IMR-90 (cell line): ENCODE data around the gene DCAF16. TPM values are rescaled to one million over a fixed set of nuclear protein-coding genes. Genes with fewer than 3 reads are reported as not detected.

ENCODE experiments used
- ATAC-seq: fragments of 200-7000 bp; cut with Tn5 transposase; 2 replicates; pipeline ENCODE4 v1.9.1; 2020; ENCODE audit warnings: low read depth, mild to moderate bottlenecking, moderate library complexity
- BruUV-seq: library from RNA; stranded (reverse); fragments of 400-500 nt; replicated peaks from 2 replicates; lab custom pipeline; 2021; lab: Mats Ljungman, UMichigan
- CTCF ChIA-PET: fragments of 300-600 bp; formaldehyde crosslinking; extraction: SDS; loops from one replicate; lab custom pipeline; 2021; ENCODE audit warnings: antibody characterized with exemption; lab: Yijun Ruan, JAX
- POLR2A ChIA-PET: fragments of 300-600 bp; sonication (Branson Sonifier 250); formaldehyde crosslinking; loops from one replicate; lab custom pipeline; 2022; ENCODE audit warnings: antibody characterized with exemption; ENCODE audit not compliant: unreplicated experiment; lab: Charles Lee
- DNase-seq: peaks from one replicate; pipeline ENCODE4 v3.0.0; 2013
- H2AFZ ChIP-seq: replicated peaks from 2 replicates; pipeline ENCODE3; 2013; ENCODE audit warnings: low read length, mild to moderate bottlenecking; ENCODE audit not compliant: poor library complexity
- H2AK5ac ChIP-seq: 2 replicates; pipeline ENCODE4 v1.6.1; 2013; ENCODE audit warnings: low read depth, low read length, inconsistent platforms
- H2AK9ac ChIP-seq: replicated peaks from 2 replicates; pipeline ENCODE3; 2013; ENCODE audit warnings: mild to moderate bottlenecking, low read depth, low read length, moderate library complexity; ENCODE audit not compliant: poor library complexity
- H2BK120ac ChIP-seq: 2 replicates; pipeline ENCODE4 v1.6.1; 2013; ENCODE audit warnings: low read depth, low read length, inconsistent platforms
- H2BK15ac ChIP-seq: 3 replicates; pipeline ENCODE4 v1.6.1; 2013; ENCODE audit warnings: low read depth, low read length, inconsistent platforms
- H2BK20ac ChIP-seq: 2 replicates; pipeline ENCODE4 v1.6.1; 2013; ENCODE audit warnings: low read depth, mild to moderate bottlenecking, inconsistent platforms, low read length, moderate library complexity
- H2BK5ac ChIP-seq: 2 replicates; pipeline ENCODE4 v1.6.1; 2013; ENCODE audit warnings: mild to moderate bottlenecking, low read depth, low read length, inconsistent platforms; ENCODE audit not compliant: poor library complexity, severe bottlenecking
- H3K14ac ChIP-seq: replicated peaks from 2 replicates; pipeline ENCODE4 v1.6.1; 2013; ENCODE audit warnings: low read depth, low read length, inconsistent platforms
- H3K18ac ChIP-seq: 2 replicates; pipeline ENCODE4 v1.6.1; 2013; ENCODE audit warnings: low read depth, low read length, control low read depth
- H3K23ac ChIP-seq: 2 replicates; pipeline ENCODE4 v1.6.1; 2013; ENCODE audit warnings: low read depth, low read length, inconsistent platforms
- H3K27ac ChIP-seq: 2 replicates; pipeline ENCODE4 v1.5.1; 2013; ENCODE audit warnings: mild to moderate bottlenecking, control low read depth, low read length; ENCODE audit not compliant: insufficient read depth
- H3K27me3 ChIP-seq: 2 replicates; pipeline ENCODE4 v1.6.1; 2013; ENCODE audit warnings: low read length; ENCODE audit not compliant: control insufficient read depth, insufficient read depth
- H3K36me3 ChIP-seq: 2 replicates; pipeline ENCODE4 v1.6.1; 2013; ENCODE audit warnings: low read length, mixed read lengths; ENCODE audit not compliant: control insufficient read depth, insufficient read depth
- H3K4ac ChIP-seq: 2 replicates; pipeline ENCODE4 v1.6.1; 2013; ENCODE audit warnings: low read depth, low read length, inconsistent platforms
- H3K4me1 ChIP-seq: 2 replicates; pipeline ENCODE4 v1.6.1; 2013; ENCODE audit warnings: low read length, mixed read lengths; ENCODE audit not compliant: control insufficient read depth, insufficient read depth
- H3K4me2 ChIP-seq: 2 replicates; pipeline ENCODE4 v1.6.1; 2013; ENCODE audit warnings: low read depth, mild to moderate bottlenecking, control low read depth, low read length, moderate library complexity
- H3K4me3 ChIP-seq: 2 replicates; pipeline ENCODE4 v1.5.1; 2013; ENCODE audit warnings: low read depth, mild to moderate bottlenecking, control low read depth, low read length, moderate library complexity; ENCODE audit not compliant: insufficient read depth
- H3K56ac ChIP-seq: 2 replicates; pipeline ENCODE4 v1.6.1; 2013; ENCODE audit warnings: low read length, inconsistent platforms; ENCODE audit not compliant: insufficient read depth; ENCODE audit errors: extremely low read depth
- H3K79me1 ChIP-seq, 2 experiments: 2 replicates each; pipeline ENCODE4 v1.6.1; 2013; ENCODE audit warnings: low read length in 2 of 2, inconsistent platforms in 1 of 2, low read depth in 1 of 2
- H3K9ac ChIP-seq: 2 replicates; pipeline ENCODE4 v1.6.1; 2013; ENCODE audit warnings: low read depth, low read length, control low read depth
- H3K9me1 ChIP-seq: 2 replicates; pipeline ENCODE4 v1.6.1; 2013; ENCODE audit warnings: low read length, inconsistent platforms; ENCODE audit not compliant: insufficient read depth
- H3K9me3 ChIP-seq: 2 replicates; pipeline ENCODE4 v1.6.1; 2013; ENCODE audit warnings: low read length; ENCODE audit not compliant: control insufficient read depth, insufficient read depth
- H4K20me1 ChIP-seq: 2 replicates; pipeline ENCODE4 v1.6.1; 2013; ENCODE audit warnings: low read length, inconsistent platforms; ENCODE audit not compliant: insufficient read depth
- H4K5ac ChIP-seq: 2 replicates; pipeline ENCODE4 v1.6.1; 2013; ENCODE audit warnings: mild to moderate bottlenecking, low read depth, low read length, control low read depth
- H4K8ac ChIP-seq, 2 experiments: 2 replicates each; pipeline ENCODE4 v1.6.1; 2013; ENCODE audit warnings: low read depth in 2 of 2, low read length in 2 of 2, control low read depth in 1 of 2, inconsistent platforms in 1 of 2
- H4K91ac ChIP-seq: 2 replicates; pipeline ENCODE4 v1.6.1; 2013; ENCODE audit warnings: low read depth, low read length, inconsistent platforms; ENCODE audit not compliant: insufficient read depth
- BHLHE40 ChIP-seq: fragments of 150-350 bp; IDR thresholded peaks from 2 replicates; pipeline ENCODE4 v1.6.1; 2016; ENCODE audit warnings: mild to moderate bottlenecking, low read depth, low read length
- CHD1 ChIP-seq: IDR thresholded peaks from 2 replicates; pipeline ENCODE4 v1.6.1; 2012; ENCODE audit warnings: low read depth, low read length, improper control_type of control experiment
- CTCF ChIP-seq: conservative IDR thresholded peaks from 2 replicates; pipeline ENCODE4 v1.5.1; 2012; ENCODE audit warnings: mild to moderate bottlenecking, low read depth, low read length, improper control_type of control experiment
- ELK1 ChIP-seq: fragments of 150-350 bp; IDR thresholded peaks from 2 replicates; pipeline ENCODE4 v1.6.1; 2016; ENCODE audit warnings: low read depth, mild to moderate bottlenecking, low read length, moderate library complexity, borderline replicate concordance
- MXI1 ChIP-seq: IDR thresholded peaks from 2 replicates; pipeline ENCODE4 v1.6.1; 2012; ENCODE audit warnings: low read depth, mild to moderate bottlenecking, low read length, moderate library complexity, borderline replicate concordance
- NFE2L2 ChIP-seq: fragments of 150-350 bp; IDR thresholded peaks from 2 replicates; pipeline ENCODE4 v1.6.1; 2016; ENCODE audit warnings: low read depth, mild to moderate bottlenecking, low read length
- RAD21 ChIP-seq: IDR thresholded peaks from 2 replicates; pipeline ENCODE4 v1.6.1; 2012; ENCODE audit warnings: low read length, improper control_type of control experiment
- RFX5 ChIP-seq: IDR thresholded peaks from 2 replicates; pipeline ENCODE4 v1.8.0; 2012; ENCODE audit warnings: low read depth, mild to moderate bottlenecking, low read length, moderate library complexity
- SMC3 ChIP-seq: fragments of 150-350 bp; IDR thresholded peaks from 2 replicates; pipeline ENCODE4 v1.6.1; 2016; ENCODE audit warnings: low read depth, mild to moderate bottlenecking, antibody characterized with exemption, low read length, moderate library complexity
- USF2 ChIP-seq: fragments of 150-350 bp; IDR thresholded peaks from 2 replicates; pipeline ENCODE4 v1.6.1; 2017; ENCODE audit warnings: mild to moderate bottlenecking, antibody characterized with exemption, low read length, low read depth
- WGBS, 2 experiments: methylation state at CpG; one replicate each; pipeline versions ENCODE4 v1.1.5 to v1.1.7; 2013; ENCODE audit warnings: missing lambda C conversion rate in 2 of 2; ENCODE audit not compliant: insufficient read length in 1 of 2; ENCODE audit errors: extremely low coverage in 2 of 2; 5-methylcytosine and 5-hydroxymethylcytosine counted together
- dilution Hi-C: fragments of 300-500 bp; cut with HindIII; formaldehyde crosslinking; loops from one replicate; pipeline ENCODE4 v1.14.3; 2018; ENCODE audit warnings: low sequenced_read_pairs; ENCODE audit not compliant: unreplicated experiment
- in situ Hi-C: fragments of 300-500 bp; cut with MboI; formaldehyde crosslinking; loops from 3 replicates; pipeline ENCODE4 v1.14.3; 2019; ENCODE audit warnings: low sequenced_read_pairs, inconsistent platforms, mixed read lengths
- intact Hi-C: fragments of 100-400 bp; cut with micrococcal nuclease; formaldehyde crosslinking; loops from 2 replicates; pipeline ENCODE4 v1.10.0; 2022
- polyA plus RNA-seq, 3 experiments: library from polyadenylated mRNA; depleted of rRNA; stranded (reverse); fragments of >200 nt; gene quantifications; 2 replicates each; pipeline ENCODE4 v1.2.3, GENCODE V29; 2012; ENCODE audit warnings: low replicate concordance in 1 of 3
- total RNA-seq: library from RNA; depleted of rRNA; stranded (reverse); fragments of >200 nt; gene quantifications from 2 replicates; pipeline ENCODE4 v1.2.3, GENCODE V29; 2012

Gene DCAF16
- total and polyA plus RNA-seq, 2 of the 4 experiments (the other 2 are of a cell fraction): 15.1 to 31.5 TPM

- Histone ChIP-seq H4K8ac (no peak overlapping the region), H3K36me3 (no peaks in the 10 kb centered on the region), H3K56ac (no peak overlapping the region), H3K27ac (no peak overlapping the region), H2BK20ac (no peak overlapping the region), H3K23ac (no peak overlapping the region), H3K9me3 (no peaks in the 10 kb centered on the region), H2BK15ac (no peak overlapping the region), H4K91ac (no peak overlapping the region), H2BK5ac (no peak overlapping the region), H3K4me3 (no peak overlapping the region), H3K14ac (no peak overlapping the region), H4K5ac (no peak overlapping the region), H2AK5ac (no peak overlapping the region), H2BK120ac (no peak overlapping the region), H3K4me2 (no peak overlapping the region), H3K4me1 (no peaks in the 10 kb centered on the region), H3K18ac (no peak overlapping the region), H3K79me1 (no peaks in the 10 kb centered on the region), H3K4ac (no peak overlapping the region), H4K20me1 (no peaks in the 10 kb centered on the region), H3K27me3 (peaks cover 1% of the 10 kb centered on the region; the same call in 1 of the 2 replicates), H3K9ac (no peak overlapping the region), H2AK9ac (no peak overlapping the region), H3K9me1 (no peaks in the 10 kb centered on the region), H2AFZ (no peak overlapping the region)
- in situ Hi-C loops (no loop called here), intact Hi-C loops (no loop called here), dilution Hi-C loops (no loop called here)
- no peak for TF ChIP-seq MXI1
- TF ChIP-seq ELK1: no peak
- no peak for TF ChIP-seq CTCF
- TF ChIP-seq NFE2L2: no peak
- TF ChIP-seq SMC3: no peak
- no peak for TF ChIP-seq BHLHE40
- no peak for TF ChIP-seq CHD1
- no peak for TF ChIP-seq USF2
- no peak for TF ChIP-seq RFX5
- TF ChIP-seq RAD21: no peak
- DNase-seq (no peak), ATAC-seq (no peak)
- CTCF ChIA-PET: no interaction called here
- no TSS peak for BruUV-seq
- WGBS, 2 experiments: no CpG with 5 or more reads among the region's 10 CpGs
- POLR2A ChIA-PET: no interaction called here
Observed at GRCh38 chr4:17773135-17773698, 37.3 kb downstream of the DCAF16 start.
